Measurements from ENCODE around the gene GJA3. TPM values are rescaled to one million over a fixed set of nuclear protein-coding genes. Genes with fewer than 3 reads are reported as not detected.

Gene GJA3
- total and polyA plus RNA-seq, 9 of the 15 experiments (the other 6 are each of a cell fraction or from before 2014, with no cell fraction given): 0.03 to 0.13 (median 0.04) TPM; not detected in 4

DNA sequence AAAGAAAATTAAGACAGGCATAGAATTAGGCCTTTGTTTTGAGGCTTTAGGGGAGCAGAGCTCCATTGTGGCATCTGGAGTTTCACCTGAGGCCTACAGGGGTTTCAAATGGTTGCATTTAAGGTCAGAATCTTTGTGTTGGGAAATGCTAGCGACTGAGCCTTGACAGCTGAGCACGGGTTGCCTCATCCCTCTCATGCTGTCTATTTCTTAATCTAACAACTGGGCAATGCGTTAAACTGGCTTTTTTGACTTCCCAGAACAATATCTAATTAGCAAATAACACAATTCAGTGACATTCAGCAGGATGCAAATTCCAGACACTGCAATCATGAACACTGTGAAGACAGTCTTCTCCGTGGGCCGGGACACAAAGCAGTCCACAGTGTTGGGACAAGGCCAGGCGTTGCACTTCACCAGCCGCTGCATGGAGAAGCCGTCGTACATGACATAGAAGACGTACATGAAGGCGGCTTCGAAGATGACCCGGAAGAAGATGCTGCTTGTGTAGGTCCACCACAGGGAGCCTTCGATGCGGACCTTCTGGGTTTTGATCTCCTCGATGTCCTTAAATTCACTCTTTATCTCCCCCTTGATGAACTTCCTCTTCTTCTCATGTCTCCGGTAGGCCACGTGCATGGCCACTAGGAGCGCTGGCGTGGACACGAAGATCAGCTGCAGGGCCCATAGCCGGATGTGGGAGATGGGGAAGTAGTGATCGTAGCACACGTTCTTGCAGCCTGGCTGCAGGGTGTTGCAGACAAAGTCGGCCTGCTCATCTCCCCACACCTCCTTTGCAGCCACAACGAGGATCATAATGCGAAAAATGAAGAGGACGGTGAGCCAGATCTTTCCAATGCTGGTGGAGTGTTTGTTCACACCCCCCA, 28.1 kb upstream of the GJA3 start (continued):
- no peak for TF ChIP-seq HDAC1 (IDR thresholded peaks at IDR 0.05)
- no peak for TF ChIP-seq MTF1 (CRISPR knock-in tag; IDR thresholded peaks at IDR 0.05; ENCODE audit: borderline replicate concordance)
- TF ChIP-seq SPI1 (IDR thresholded peaks at IDR 0.05; ENCODE audit: borderline replicate concordance, low read depth, low read length): 0 out of 2 replicates have a peak, but pooled peaks have one; percentile 13
- TF ChIP-seq, protein P1, sequence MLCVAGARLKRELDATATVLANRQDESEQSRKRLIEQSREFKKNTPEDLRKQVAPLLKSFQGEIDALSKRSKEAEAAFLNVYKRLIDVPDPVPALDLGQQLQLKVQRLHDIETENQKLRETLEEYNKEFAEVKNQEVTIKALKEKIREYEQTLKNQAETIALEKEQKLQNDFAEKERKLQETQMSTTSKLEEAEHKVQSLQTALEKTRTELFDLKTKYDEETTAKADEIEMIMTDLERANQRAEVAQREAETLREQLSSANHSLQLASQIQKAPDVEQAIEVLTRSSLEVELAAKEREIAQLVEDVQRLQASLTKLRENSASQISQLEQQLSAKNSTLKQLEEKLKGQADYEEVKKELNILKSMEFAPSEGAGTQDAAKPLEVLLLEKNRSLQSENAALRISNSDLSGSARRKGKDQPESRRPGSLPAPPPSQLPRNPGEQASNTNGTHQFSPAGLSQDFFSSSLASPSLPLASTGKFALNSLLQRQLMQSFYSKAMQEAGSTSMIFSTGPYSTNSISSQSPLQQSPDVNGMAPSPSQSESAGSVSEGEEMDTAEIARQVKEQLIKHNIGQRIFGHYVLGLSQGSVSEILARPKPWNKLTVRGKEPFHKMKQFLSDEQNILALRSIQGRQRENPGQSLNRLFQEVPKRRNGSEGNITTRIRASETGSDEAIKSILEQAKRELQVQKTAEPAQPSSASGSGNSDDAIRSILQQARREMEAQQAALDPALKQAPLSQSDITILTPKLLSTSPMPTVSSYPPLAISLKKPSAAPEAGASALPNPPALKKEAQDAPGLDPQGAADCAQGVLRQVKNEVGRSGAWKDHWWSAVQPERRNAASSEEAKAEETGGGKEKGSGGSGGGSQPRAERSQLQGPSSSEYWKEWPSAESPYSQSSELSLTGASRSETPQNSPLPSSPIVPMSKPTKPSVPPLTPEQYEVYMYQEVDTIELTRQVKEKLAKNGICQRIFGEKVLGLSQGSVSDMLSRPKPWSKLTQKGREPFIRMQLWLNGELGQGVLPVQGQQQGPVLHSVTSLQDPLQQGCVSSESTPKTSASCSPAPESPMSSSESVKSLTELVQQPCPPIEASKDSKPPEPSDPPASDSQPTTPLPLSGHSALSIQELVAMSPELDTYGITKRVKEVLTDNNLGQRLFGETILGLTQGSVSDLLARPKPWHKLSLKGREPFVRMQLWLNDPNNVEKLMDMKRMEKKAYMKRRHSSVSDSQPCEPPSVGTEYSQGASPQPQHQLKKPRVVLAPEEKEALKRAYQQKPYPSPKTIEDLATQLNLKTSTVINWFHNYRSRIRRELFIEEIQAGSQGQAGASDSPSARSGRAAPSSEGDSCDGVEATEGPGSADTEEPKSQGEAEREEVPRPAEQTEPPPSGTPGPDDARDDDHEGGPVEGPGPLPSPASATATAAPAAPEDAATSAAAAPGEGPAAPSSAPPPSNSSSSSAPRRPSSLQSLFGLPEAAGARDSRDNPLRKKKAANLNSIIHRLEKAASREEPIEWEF (CRISPR knock-in tag; IDR thresholded peaks at IDR 0.05): no peak
- TF ChIP-seq, protein P2, sequence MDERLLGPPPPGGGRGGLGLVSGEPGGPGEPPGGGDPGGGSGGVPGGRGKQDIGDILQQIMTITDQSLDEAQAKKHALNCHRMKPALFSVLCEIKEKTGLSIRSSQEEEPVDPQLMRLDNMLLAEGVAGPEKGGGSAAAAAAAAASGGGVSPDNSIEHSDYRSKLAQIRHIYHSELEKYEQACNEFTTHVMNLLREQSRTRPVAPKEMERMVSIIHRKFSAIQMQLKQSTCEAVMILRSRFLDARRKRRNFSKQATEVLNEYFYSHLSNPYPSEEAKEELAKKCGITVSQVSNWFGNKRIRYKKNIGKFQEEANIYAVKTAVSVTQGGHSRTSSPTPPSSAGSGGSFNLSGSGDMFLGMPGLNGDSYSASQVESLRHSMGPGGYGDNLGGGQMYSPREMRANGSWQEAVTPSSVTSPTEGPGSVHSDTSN (CRISPR knock-in tag; IDR thresholded peaks at IDR 0.05; ENCODE audit: low read depth): no peak
- TF ChIP-seq, protein P2 (tag; conservative IDR thresholded peaks at IDR 0.05; ENCODE audit: low read depth): no peak
- no peak for TF ChIP-seq SRSF3 (IDR thresholded peaks at IDR 0.05; ENCODE audit: insufficient read depth, low read length)
- TF ChIP-seq MCM2 (IDR thresholded peaks at IDR 0.05; ENCODE audit: low read depth): no peak
- TF ChIP-seq ZFP30 (CRISPR knock-in tag; IDR thresholded peaks at IDR 0.05; ENCODE audit: borderline replicate concordance): no peak
- TF ChIP-seq MECOM (CRISPR knock-in tag; IDR thresholded peaks at IDR 0.05): no peak
- no peak for TF ChIP-seq PTTG1 (tag; IDR thresholded peaks at IDR 0.05; ENCODE audit: low read depth)
- TF ChIP-seq, protein P3, sequence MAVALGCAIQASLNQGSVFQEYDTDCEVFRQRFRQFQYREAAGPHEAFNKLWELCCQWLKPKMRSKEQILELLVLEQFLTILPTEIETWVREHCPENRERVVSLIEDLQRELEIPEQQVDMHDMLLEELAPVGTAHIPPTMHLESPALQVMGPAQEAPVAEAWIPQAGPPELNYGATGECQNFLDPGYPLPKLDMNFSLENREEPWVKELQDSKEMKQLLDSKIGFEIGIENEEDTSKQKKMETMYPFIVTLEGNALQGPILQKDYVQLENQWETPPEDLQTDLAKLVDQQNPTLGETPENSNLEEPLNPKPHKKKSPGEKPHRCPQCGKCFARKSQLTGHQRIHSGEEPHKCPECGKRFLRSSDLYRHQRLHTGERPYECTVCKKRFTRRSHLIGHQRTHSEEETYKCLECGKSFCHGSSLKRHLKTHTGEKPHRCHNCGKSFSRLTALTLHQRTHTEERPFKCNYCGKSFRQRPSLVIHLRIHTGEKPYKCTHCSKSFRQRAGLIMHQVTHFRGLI (CRISPR knock-in tag; IDR thresholded peaks at IDR 0.05): no peak
- TF ChIP-seq, protein P4, sequence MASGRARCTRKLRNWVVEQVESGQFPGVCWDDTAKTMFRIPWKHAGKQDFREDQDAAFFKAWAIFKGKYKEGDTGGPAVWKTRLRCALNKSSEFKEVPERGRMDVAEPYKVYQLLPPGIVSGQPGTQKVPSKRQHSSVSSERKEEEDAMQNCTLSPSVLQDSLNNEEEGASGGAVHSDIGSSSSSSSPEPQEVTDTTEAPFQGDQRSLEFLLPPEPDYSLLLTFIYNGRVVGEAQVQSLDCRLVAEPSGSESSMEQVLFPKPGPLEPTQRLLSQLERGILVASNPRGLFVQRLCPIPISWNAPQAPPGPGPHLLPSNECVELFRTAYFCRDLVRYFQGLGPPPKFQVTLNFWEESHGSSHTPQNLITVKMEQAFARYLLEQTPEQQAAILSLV (tag; IDR thresholded peaks at IDR 0.05): no peak
- TF ChIP-seq ZNF174 (CRISPR knock-in tag; IDR thresholded peaks at IDR 0.05): no peak
- TF ChIP-seq CBX3 (IDR thresholded peaks at IDR 0.05; ENCODE audit: borderline replicate concordance in 1 of 2, low read length in 2 of 2): no peak
- no peak for TF ChIP-seq TCFL5 (CRISPR knock-in tag; conservative IDR thresholded peaks at IDR 0.05)
- no peak for TF ChIP-seq YBX1 (IDR thresholded peaks at IDR 0.05)
